Adipose tissue (tissue), 3 donors: Measurements from ENCODE around the gene SLC8A2. TPM values are rescaled to one million over a fixed set of nuclear protein-coding genes. Genes with fewer than 3 reads are reported as not detected.

ENCODE experiments used
- H3K27ac ChIP-seq: one replicate; pipeline ENCODE4 v1.5.1; 2013; ENCODE audit warnings: low read depth, low read length
- WGBS, 3 donors: extraction: QIAGEN DNeasy Blood & Tissue Kit; methylation state at CpG; one replicate each; pipeline ENCODE4 v1.1.7; 2013; 5-methylcytosine and 5-hydroxymethylcytosine counted together
- polyA plus RNA-seq, 3 donors: library from polyadenylated mRNA; stranded (reverse); fragments of 200-250 nt; gene quantifications; one replicate each; pipeline ENCODE4 v1.2.3, GENCODE V29; 2013
- donor health status: healthy with polysubstance abuse.
- donor health status: Bipolar disorder and iron deficiency.
- donor health status: healthy.

The SLC8A2 gene
- polyA plus RNA-seq, 3 donors: 0.28 to 1.9 TPM; not detected in 1

DNA sequence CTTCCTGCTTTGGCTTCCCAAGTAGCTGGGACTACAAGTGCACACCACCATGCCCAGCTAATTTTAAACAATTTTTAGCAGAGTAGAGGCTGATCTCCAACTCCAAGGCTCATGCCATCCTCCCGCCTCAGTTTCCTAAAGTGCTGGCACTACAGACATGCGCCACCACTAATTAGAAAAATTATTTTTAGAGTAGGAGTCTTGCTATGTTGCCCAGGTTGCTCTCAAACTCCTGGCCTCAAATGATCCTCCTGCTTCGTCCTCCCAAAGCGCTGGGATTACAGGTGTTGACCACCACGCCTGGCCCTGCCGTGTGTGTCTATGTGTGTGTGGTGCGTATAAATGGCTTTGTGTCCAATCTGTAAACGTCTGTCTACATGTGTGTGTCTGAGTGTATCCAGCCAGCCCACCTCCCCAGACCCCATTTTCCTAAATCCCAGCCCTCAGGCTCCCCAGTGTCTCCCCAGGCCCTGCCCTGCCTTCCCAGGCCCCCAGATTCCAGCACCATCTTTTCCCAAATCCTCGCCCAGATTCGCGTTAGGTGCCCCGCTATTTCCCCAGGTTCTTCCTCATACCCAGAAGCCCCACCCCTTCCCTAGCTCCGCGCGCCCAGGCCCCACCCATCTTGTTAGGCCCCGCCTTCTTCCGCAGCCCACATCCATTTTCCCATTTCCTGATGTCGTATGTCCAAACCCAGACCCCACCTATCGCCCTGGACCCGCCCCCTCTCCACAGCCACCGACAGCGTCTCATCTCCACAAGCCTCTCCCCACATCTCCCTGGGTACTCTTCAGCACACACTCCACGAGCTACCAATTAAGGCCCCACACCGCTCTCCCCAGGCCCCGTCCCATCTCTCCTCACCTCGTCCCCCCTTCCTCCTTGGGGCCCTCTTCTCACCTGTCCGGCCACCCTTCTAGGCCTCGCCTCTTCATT, 24.9 kb downstream of the SLC8A2 start:
- H3K27ac ChIP-seq: no peak overlapping the region
- WGBS, 3 donors: 17 to 47% (median 21%) methylated on average over 28 of the region's 28 CpGs

- 1 to 25% (median 2%) methylated on average over 22 of the region's 22 CpGs for WGBS, 3 donors
- H3K27ac ChIP-seq: no peak overlapping the region
These were observed 25.7 kb downstream of the SLC8A2 start for GRCh38 chr19:47445937-47446402.

DNA sequence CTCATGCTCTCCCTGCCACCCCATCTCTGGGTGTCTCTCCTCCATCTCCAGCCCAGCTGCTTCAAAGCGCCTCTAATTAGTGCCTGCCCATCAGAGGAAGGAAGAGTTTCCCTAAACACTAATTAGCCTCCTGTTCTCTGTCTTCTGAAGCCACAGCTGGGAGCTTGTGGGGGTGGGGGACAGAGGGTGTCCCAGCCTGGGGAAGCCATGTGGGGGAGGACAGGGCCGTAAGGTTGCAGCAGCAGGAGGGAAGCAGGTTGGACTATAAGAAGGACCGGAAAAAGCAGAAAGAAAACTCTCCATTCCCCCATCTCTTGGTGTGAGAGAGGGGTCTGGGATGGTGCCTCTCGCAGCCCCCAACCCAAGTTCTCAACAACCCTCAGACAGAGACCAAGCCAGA, 26.2 kb downstream of the SLC8A2 start:
- 31 to 63% (median 42%) methylated on average over 4 of the region's 4 CpGs for WGBS, 3 donors
- H3K27ac ChIP-seq: no peak overlapping the region

DNA sequence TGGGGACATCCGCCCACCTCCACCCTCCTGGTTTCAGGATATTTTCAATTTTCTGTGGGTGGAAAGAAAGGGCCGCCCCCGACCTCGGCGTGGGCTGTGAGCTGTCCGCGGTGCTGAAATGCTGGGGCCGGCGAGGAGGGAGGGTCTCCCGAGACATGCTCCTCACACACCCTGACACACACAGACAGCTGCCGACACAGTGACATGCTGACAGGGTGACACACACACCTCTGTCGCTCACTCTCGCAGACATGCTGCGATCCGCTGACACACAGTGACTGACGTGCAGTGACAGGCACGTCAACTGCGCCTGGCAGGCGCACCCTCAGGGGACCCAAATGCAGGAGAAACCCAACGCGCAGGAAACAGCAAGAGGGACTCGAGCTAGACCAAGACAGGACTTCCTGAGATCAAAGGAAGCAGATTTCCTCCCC, 27.3 kb downstream of the SLC8A2 start:
- no peak overlapping the region for H3K27ac ChIP-seq
- WGBS, 3 donors: 18 to 46% (median 19%) methylated on average over 21 to 22 of the region's 22 CpGs

DNA sequence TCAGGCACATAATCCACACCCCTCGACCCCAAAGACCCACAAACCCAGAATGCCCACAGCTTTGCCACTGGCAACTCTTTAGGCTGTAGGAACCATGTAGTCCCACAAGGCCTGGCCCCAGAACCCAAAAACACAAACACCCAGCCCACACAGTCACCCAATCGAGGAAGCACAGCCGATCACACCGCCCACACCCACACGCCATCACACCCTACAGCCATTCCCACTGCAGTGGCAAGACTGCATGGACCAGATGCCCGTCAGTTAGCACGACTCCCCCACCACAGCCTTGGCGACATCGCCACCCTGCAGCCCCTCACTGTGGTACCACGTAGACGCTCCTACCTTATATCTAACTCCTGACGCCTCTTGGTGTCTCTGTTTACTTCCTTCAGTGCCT, 28.4 kb downstream of the SLC8A2 start:
- 63 to 85% (median 64%) methylated on average over 12 of the region's 12 CpGs for WGBS, 3 donors

GRCh38 chr19:47438793-47439220, 32.9 kb downstream of the SLC8A2 start:
- no peak overlapping the region for H3K27ac ChIP-seq
- WGBS, 3 donors: 26 to 33% (median 30%) methylated on average over 5 of the region's 5 CpGs

More for the DNA sequence above, 28.4 kb downstream of the SLC8A2 start:
- no peak overlapping the region for H3K27ac ChIP-seq

DNA sequence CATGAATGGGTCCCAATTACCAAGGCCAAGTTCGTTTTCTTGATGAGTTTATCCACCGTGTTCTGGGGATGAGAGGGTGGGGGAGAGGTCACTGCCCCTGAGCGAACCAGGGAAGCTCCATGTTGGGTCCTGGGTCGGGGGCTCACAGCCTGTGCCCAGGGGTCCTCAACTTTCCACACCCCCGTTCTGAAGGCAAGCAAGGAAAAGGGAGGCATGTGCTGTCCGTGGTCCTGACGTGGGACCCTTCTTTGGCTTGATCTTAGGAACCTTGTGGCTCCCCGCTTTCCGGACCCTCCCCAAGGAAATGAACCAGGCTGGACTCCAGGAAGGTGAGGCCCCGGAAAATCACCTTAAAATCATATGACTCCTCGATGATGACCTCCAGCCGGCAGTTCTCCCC, 34.2 kb downstream of the SLC8A2 start:
- H3K27ac ChIP-seq: no peak overlapping the region
- WGBS, 3 donors: 35 to 53% (median 37%) methylated on average over 11 to 12 of the region's 12 CpGs

DNA sequence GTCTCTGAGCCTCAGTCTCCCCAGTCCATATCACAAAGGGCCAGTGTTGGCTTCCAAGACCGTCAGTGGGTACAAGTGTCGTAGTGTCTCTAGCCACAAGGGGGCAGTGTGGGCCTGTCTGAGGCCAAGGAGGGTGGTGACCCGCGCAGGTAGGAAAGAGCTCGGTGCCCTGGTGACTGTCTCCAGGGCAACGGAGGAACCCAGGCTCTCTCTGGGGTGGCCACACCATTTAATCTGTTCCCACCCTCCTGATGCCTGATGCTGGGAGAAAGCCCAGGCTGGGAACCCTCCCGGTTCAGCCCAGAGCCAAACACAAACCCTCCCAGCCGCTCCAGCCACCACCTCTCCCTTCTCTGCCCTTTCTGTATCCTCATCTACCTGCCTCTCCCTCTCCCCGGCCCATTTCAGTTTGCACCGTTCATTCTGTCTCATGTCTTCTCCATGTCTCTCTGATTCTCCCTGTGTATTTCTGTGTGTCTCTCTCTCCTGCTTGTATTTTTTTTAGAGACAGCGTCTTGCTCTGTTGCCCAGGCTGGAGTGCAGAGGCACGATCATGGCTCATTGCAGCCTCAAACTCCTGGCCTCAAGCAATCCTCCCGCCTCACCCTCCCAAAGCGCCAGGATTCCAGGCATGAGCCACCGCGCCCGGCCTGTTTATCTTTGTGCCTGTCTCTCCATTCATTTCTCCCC, 34.8 kb downstream of the SLC8A2 start:
- no peak overlapping the region for H3K27ac ChIP-seq

GRCh38 chr19:47435883-47436417, 35.7 kb downstream of the SLC8A2 start:
- no peak overlapping the region for H3K27ac ChIP-seq
- 76 to 78% (median 78%) methylated on average over 6 of the region's 6 CpGs for WGBS, 3 donors

More for the DNA sequence above, 34.8 kb downstream of the SLC8A2 start:
- WGBS, 3 donors: 31 to 33% (median 32%) methylated on average over 17 of the region's 17 CpGs

DNA sequence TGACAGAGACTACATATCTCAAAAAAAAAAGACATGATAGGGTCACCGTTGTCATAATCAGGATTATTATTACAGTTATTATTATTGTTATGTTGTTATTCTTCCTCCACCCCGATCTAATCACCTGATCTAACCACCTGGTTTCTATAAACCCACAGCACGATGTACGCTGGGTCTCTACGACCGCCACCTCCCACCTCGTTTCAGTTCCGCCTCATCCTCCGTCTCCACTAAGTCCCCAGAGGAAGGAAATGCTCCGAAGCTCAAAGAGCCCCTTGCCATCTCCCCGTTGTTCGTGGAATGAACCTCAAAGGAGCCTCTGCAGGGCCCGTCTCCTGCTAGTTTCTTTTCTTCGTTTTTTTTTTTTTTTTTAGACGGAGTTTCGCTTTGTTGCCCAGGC, 36.5 kb downstream of the SLC8A2 start:
- WGBS, 3 donors: 52 to 69% (median 56%) methylated on average over 16 of the region's 16 CpGs
- no peak overlapping the region for H3K27ac ChIP-seq

DNA sequence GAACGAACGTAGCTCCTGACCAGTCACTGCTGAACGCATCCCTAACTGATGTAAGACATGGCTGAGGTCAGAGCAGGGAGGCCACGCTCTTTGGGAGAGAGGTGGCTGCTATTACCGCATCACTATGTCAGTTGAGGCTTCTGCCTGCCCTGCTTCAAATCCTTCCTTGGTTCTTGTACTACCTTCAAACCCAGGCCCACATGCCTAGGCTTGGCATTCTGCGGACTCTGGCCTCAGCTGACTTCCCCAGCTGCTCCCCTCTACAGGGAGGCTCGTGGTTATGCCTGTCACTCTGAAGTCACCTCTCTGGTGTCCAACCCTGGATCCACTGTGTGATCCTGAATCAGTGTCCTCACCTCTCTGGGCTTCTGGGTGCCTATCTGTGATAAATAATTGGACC, 37.6 kb downstream of the SLC8A2 start:
- 69 to 80% (median 74%) methylated on average over 7 of the region's 7 CpGs for WGBS, 3 donors
- no peak overlapping the region for H3K27ac ChIP-seq

DNA sequence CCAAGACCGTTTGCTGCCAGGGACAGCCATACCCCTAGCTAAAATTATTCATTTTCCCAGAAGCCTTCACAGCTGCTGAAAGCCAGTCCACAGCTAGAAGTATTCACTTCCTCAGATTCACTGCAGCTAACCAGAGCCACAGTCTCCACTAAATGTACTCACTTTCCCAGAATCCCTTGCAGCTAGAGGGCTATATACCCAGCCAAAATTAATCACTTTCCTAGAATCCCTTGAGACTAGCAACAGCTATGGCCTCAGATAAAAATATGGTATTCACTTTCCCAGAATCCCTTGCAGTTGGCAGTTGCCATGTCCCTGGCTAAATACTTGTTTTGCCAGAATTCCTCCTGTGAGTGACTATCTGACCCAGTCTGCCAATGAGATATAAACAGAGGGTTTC, 38.6 kb downstream of the SLC8A2 start:
- H3K27ac ChIP-seq: no peak overlapping the region
- WGBS, 3 donors: 20 to 58% (median 20%) methylated on average over 1 of the region's 1 CpG

DNA sequence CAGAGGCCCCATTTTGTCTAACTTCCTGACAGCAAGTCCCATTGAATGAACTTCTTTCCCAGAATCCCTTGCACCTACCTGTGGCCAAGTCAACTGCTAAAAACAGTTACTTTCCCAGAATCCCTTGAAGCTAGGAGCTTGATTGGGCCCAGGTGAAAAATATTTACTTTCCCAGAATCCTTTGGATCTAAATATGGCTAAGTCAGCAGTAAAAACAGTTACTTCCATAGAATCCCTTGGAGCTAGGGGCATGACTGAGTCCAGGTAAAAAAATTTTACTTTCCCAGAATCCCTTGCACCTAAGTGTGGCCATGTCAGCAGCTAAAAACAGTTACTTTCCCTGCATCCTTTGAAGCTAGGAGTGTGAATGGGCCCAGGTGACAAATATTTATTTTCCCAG, 39.2 kb downstream of the SLC8A2 start:
- no peak overlapping the region for H3K27ac ChIP-seq

DNA sequence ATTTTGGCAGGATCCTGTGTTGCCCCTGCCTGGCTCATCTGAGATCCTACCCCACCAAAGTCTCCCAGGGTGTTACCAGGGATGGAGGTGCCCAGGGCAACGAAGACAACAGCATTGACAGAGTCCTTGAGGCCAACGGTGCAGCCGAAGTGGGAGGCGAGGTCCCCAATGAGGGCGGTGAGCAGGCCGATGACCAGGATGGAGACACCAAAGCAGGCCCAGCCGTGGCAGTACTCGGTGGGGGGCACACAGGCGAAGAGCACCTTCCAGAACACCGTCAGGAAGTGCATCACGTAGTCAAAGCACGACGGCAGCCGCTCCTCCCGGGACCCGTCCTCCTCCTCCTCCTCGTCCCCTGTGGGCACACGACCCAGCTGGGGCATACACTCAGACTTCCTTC, 39.6 kb downstream of the SLC8A2 start:
- no peak overlapping the region for H3K27ac ChIP-seq
- WGBS, 3 donors: 62 to 82% (median 69%) methylated on average over 17 to 18 of the region's 18 CpGs

- no peak overlapping the region for H3K27ac ChIP-seq
These were observed 41.5 kb downstream of the SLC8A2 start for GRCh38 chr19:47430041-47430802.

DNA sequence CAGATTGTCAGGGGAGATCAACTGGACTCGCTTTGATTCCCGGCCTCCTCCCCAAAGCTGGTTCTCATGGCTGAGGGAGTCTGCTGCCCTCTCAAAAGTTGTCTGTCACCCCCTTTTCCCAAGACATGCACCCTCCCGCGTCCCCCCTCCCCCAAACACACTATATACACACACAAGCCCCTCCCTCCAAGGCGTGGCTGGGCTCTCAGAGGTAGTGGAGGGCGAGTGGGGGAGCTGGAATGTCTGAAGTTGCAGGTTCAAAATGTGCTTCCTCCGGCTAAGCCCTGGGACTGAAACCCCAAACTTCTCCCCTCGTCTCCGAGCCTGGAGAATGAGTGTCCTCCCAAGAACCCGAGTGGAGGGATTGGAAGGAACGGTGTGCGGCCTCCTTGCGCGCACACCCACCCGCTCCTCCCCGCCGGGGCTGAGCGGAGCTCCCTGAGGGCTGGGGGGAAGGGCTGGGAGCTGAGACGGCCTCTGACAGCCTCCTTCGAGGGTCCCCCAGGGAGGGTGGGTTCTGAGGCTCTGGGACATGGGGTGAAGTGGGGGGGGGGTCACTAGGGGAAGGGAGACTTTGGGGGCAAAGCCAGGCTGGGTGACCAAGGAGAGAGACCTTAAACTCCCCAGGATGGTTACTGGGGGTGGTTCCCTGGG, 42.4 kb downstream of the SLC8A2 start:
- WGBS, 3 donors: 12 to 19% (median 14%) methylated on average over 16 to 20 of the region's 20 CpGs
- no peak overlapping the region for H3K27ac ChIP-seq

More at GRCh38 chr19:47430041-47430802, 41.5 kb downstream of the SLC8A2 start:
- 4 to 8% (median 5%) methylated on average over 69 of the region's 69 CpGs for WGBS, 3 donors

- WGBS, 3 donors: 1 to 2% (median 1%) methylated on average over 27 of the region's 27 CpGs
- no peak overlapping the region for H3K27ac ChIP-seq
These were observed 43.4 kb downstream of the SLC8A2 start for GRCh38 chr19:47428177-47428894.
